ENCODE data around the gene SLC30A10. TPM values are rescaled to one million over a fixed set of nuclear protein-coding genes. Genes with fewer than 3 reads are reported as not detected.

The SLC30A10 gene
- total RNA-seq, 1 donor from 2014 or later: 0.09 TPM

DNA sequence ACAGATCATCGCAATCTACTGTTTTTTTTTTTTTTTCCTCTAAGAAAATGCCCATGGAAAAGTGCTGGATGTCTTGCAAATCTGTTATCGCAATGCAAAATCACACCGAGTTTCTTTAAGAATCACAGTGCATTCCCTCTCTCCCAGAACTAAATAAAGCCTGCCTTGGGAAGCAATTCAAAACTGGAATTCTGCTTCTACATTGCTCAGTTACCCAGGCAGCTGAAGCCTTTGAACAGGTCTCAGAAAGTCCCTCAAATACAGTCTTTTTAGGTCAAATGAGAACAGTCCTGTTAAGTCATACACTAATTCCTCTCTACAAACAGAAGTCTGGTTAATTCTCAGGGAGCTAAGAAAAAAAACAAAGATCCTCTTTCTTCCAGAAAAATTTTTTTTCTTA, 46.3 kb downstream of the SLC30A10 start:
- Mint-ChIP-seq H3K4me3 (no peak overlapping the region), H3K4me1 (peaks cover 22% of the 10 kb centered on the region), H3K27ac (no peak overlapping the region), H3K27me3 (ENCODE audit: insufficient read depth, low read depth) (no peaks in the 10 kb centered on the region), H3K36me3 (no peaks in the 10 kb centered on the region), H3K9me3 (peaks cover 5% of the 10 kb centered on the region)
- Histone ChIP-seq H3K36me3 (no peaks in the 10 kb centered on the region), H3F3A (ENCODE audit: low read depth) (no peaks in the 10 kb centered on the region), H3K27ac (no peak overlapping the region), H3K4me1 (peaks cover 8% of the 10 kb centered on the region), H4K20me1 (ENCODE audit: low read depth) (no peaks in the 10 kb centered on the region), H3K9me3 (ENCODE audit: low read depth) (no peaks in the 10 kb centered on the region), H3K27me3 (peaks cover 16% of the 10 kb centered on the region), H2AFZ (replicated peaks) (peak overlapping the region; percentile 4), H3K79me2 (ENCODE audit: low read depth) (no peaks in the 10 kb centered on the region), H3K4me2 (no peak overlapping the region), H3K4me3 (no peak overlapping the region), H3K9ac (no peak overlapping the region)
- TF ChIP-seq EZH2phosphoT487 (IDR thresholded peaks at IDR 0.05): no peak
- no peak for TF ChIP-seq EZH2 (IDR thresholded peaks at IDR 0.05)
- TF ChIP-seq, protein P1, sequence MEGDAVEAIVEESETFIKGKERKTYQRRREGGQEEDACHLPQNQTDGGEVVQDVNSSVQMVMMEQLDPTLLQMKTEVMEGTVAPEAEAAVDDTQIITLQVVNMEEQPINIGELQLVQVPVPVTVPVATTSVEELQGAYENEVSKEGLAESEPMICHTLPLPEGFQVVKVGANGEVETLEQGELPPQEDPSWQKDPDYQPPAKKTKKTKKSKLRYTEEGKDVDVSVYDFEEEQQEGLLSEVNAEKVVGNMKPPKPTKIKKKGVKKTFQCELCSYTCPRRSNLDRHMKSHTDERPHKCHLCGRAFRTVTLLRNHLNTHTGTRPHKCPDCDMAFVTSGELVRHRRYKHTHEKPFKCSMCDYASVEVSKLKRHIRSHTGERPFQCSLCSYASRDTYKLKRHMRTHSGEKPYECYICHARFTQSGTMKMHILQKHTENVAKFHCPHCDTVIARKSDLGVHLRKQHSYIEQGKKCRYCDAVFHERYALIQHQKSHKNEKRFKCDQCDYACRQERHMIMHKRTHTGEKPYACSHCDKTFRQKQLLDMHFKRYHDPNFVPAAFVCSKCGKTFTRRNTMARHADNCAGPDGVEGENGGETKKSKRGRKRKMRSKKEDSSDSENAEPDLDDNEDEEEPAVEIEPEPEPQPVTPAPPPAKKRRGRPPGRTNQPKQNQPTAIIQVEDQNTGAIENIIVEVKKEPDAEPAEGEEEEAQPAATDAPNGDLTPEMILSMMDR (IDR thresholded peaks at IDR 0.05): no peak
- DNase-seq (ENCODE audit: low spot score): no peak

DNA sequence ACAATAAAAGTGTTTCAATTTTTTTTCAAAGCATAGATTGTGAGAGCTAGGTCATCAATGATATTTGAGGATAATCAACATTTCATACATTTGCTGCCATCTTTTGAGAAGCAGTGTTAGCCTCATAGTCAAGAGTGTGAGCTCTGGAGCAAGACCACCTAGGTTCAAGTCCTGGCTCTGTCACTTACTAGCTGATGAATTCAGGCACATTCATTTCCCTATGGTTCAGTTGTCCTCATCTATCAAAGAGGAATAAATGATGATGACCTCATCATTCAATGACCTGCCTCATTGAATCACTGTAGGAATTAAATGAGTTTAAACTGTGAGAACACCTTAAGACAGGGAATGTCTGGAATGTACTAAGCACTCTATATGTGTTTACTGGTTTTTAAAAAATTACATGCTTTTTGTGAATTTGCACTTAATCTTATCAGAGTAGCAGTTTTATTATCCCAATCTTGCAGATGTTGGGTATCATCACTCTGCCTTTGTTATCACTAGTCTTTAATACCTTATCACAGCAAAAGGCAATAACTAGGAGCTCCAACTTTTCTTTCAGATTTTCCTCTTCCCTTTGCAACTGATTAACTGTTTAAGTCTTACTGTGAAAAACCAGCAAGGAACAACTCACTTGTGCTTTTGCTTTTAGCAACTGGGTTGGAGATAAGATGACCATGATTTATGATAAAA, 47.4 kb downstream of the SLC30A10 start:
- Histone ChIP-seq H3K4me1 (peaks cover 8% of the 10 kb centered on the region), H3K9me3 (ENCODE audit: low read depth) (no peaks in the 10 kb centered on the region), H3K27ac (no peak overlapping the region), H3K36me3 (no peaks in the 10 kb centered on the region), H3F3A (ENCODE audit: low read depth) (no peaks in the 10 kb centered on the region), H4K20me1 (ENCODE audit: low read depth) (no peaks in the 10 kb centered on the region), H3K79me2 (ENCODE audit: low read depth) (no peaks in the 10 kb centered on the region), H3K4me2 (no peak overlapping the region), H3K4me3 (no peak overlapping the region), H3K9ac (no peak overlapping the region), H2AFZ (replicated peaks) (no peak overlapping the region), H3K27me3 (peaks cover 28% of the 10 kb centered on the region)
- peaks cover 22% of the 10 kb centered on the region for H3K4me1 Mint-ChIP-seq
- H3K4me3 Mint-ChIP-seq: no peak overlapping the region
- no peaks in the 10 kb centered on the region for H3K9me3 Mint-ChIP-seq
- TF ChIP-seq, protein P1 (IDR thresholded peaks at IDR 0.05): no peak
- TF ChIP-seq EZH2 (IDR thresholded peaks at IDR 0.05) (no peak), EZH2phosphoT487 (IDR thresholded peaks at IDR 0.05) (no peak)
- H3K27me3 Mint-ChIP-seq (ENCODE audit: insufficient read depth, low read depth): no peaks in the 10 kb centered on the region
- H3K36me3 Mint-ChIP-seq: no peaks in the 10 kb centered on the region
- no peak for DNase-seq (ENCODE audit: low spot score)
- no peak overlapping the region for H3K27ac Mint-ChIP-seq

DNA sequence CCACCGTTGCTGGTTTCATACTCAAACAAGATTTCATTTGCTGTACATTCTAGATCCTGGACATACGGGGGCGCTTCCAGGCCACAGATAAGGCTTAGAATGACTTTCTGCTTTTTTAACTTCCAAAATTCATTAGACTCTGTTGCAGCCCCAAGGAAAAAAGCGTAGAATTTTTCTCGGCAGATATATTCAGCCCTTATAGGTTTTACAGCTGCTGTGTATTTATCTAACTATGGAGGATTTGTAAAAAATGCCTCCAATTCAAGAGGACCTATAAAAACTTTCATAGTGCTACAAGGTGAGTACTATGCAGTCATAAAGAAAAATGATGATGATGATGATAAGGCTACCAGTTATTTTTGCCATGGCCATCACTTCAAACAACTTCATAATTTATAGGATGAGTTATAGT, 51.6 kb downstream of the SLC30A10 start:
- TF ChIP-seq EZH2 (IDR thresholded peaks at IDR 0.05): no peak
- TF ChIP-seq, protein P1 (IDR thresholded peaks at IDR 0.05): peak; percentile 46
- Mint-ChIP-seq H3K27ac (no peak overlapping the region), H3K9me3 (no peaks in the 10 kb centered on the region), H3K27me3 (ENCODE audit: insufficient read depth, low read depth) (no peaks in the 10 kb centered on the region), H3K36me3 (no peaks in the 10 kb centered on the region), H3K4me1 (peaks cover 24% of the 10 kb centered on the region), H3K4me3 (no peak overlapping the region)
- peaks cover 14% of the 10 kb centered on the region for H3K4me1 ChIP-seq
- H4K20me1 ChIP-seq (ENCODE audit: low read depth): no peaks in the 10 kb centered on the region
- H3K9ac ChIP-seq: no peak overlapping the region
- no peak overlapping the region for H3K27ac ChIP-seq
- H3K9me3 ChIP-seq (ENCODE audit: low read depth): no peaks in the 10 kb centered on the region
- no peaks in the 10 kb centered on the region for H3K36me3 ChIP-seq
- DNase-seq (ENCODE audit: low spot score): peak; percentile 13
- H3K4me3 ChIP-seq: no peak overlapping the region
- no peaks in the 10 kb centered on the region for H3K79me2 ChIP-seq (ENCODE audit: low read depth)
- H3K4me2 ChIP-seq: no peak overlapping the region
- no peaks in the 10 kb centered on the region for H3F3A ChIP-seq (ENCODE audit: low read depth)
- H3K27me3 ChIP-seq: peaks cover 49% of the 10 kb centered on the region
- H2AFZ ChIP-seq (replicated peaks): no peak overlapping the region
